H1 (cell line): Measurements from ENCODE around the gene TUBA1A. TPM values are rescaled to one million over a fixed set of nuclear protein-coding genes. Genes with fewer than 3 reads are reported as not detected.

Experiments
- CTCF ChIA-PET: fragments of 300-600 bp; sonication (Branson Sonifier 250); formaldehyde crosslinking; loops from one replicate; lab custom pipeline; 2021; ENCODE audit not compliant: partially characterized antibody; lab: Charles Lee
- POLR2A ChIA-PET: fragments of 300-600 bp; sonication (Branson Sonifier 250); formaldehyde crosslinking; loops from one replicate; lab custom pipeline; 2021; ENCODE audit warnings: inconsistent platforms; ENCODE audit not compliant: partially characterized antibody; lab: Charles Lee
- DNase-seq, 2 experiments: peaks; one replicate each; pipeline versions ENCODE4 v3.0.0 to v3.0.0-alpha.2; 2010 to 2022; ENCODE audit warnings: low spot score in 2 of 2, low read depth in 1 of 2, mixed read lengths in 1 of 2
- FAIRE-seq: peaks from 2 replicates; lab custom pipeline; 2011; peaks lifted over from hg19 to GRCh38; lab: Jason Lieb, UNC
- H2AFZ ChIP-seq: 2 replicates; pipeline ENCODE4 v1.8.1; 2012; ENCODE audit warnings: low read length, inconsistent platforms
- H2AK5ac ChIP-seq: 2 replicates; pipeline ENCODE4 v1.6.1; 2013; ENCODE audit warnings: low read depth, low read length
- H2BK120ac ChIP-seq: replicated peaks from 2 replicates; pipeline ENCODE3; 2013; ENCODE audit warnings: low read depth, low read length, inconsistent platforms
- H2BK12ac ChIP-seq: 2 replicates; pipeline ENCODE4 v1.6.1; 2013; ENCODE audit warnings: low read depth, low read length
- H2BK15ac ChIP-seq: 2 replicates; pipeline ENCODE4 v1.6.1; 2013; ENCODE audit warnings: low read length
- H2BK20ac ChIP-seq: 2 replicates; pipeline ENCODE4 v1.6.1; 2013; ENCODE audit warnings: low read length
- H2BK5ac ChIP-seq: 2 replicates; pipeline ENCODE4 v1.6.1; 2013; ENCODE audit warnings: low read depth, low read length
- H3K14ac ChIP-seq: 2 replicates; pipeline ENCODE4 v1.6.1; 2013; ENCODE audit warnings: inconsistent platforms; ENCODE audit not compliant: insufficient read length
- H3K18ac ChIP-seq: 2 replicates; pipeline ENCODE4 v1.6.1; 2013; ENCODE audit warnings: low read length; ENCODE audit errors: extremely low read depth
- H3K23ac ChIP-seq: 2 replicates; pipeline ENCODE4 v1.6.1; 2013; ENCODE audit warnings: inconsistent platforms; ENCODE audit not compliant: insufficient read length
- H3K23me2 ChIP-seq: 2 replicates; pipeline ENCODE4 v1.6.1; 2013; ENCODE audit warnings: low read depth, low read length
- H3K27ac ChIP-seq: 2 replicates; pipeline ENCODE4 v1.6.1; 2011; ENCODE audit warnings: low read depth, low read length, inconsistent platforms
- H3K27me3 ChIP-seq, 4 experiments: replicated peaks in 1 of 4; 1 replicate in 1 of 4; 2 replicates in 3 of 4; pipeline versions ENCODE4 v1.6.1 to v1.8.1; 2011 to 2013; ENCODE audit warnings: low read length in 3 of 4, mild to moderate bottlenecking in 3 of 4, inconsistent platforms in 2 of 4, mixed read lengths in 2 of 4, moderate library complexity in 1 of 4; ENCODE audit not compliant: control insufficient read depth in 3 of 4, insufficient read depth in 3 of 4; ENCODE audit errors: extremely low read depth in 1 of 4
- H3K36me3 ChIP-seq, 4 experiments: 2 replicates each; pipeline versions ENCODE4 v1.6.1 to v1.8.1; 2011 to 2013; ENCODE audit warnings: mild to moderate bottlenecking in 4 of 4, low read length in 3 of 4, moderate library complexity in 2 of 4, control low read depth in 1 of 4, inconsistent platforms in 1 of 4; ENCODE audit not compliant: insufficient read depth in 4 of 4, control insufficient read depth in 2 of 4
- H3K4ac ChIP-seq: replicated peaks from 2 replicates; pipeline ENCODE3; 2013; ENCODE audit warnings: low read length, low read depth, mixed read lengths, inconsistent platforms; ENCODE audit not compliant: insufficient read length
- H3K4me1 ChIP-seq, 4 experiments: replicated peaks in 1 of 4; 1 replicate in 1 of 4; 2 replicates in 3 of 4; pipeline versions ENCODE4 v1.6.1 to v1.8.1; 2011 to 2013; ENCODE audit warnings: low read length in 3 of 4, inconsistent platforms in 2 of 4, mixed read lengths in 1 of 4; ENCODE audit not compliant: insufficient read depth in 4 of 4, control insufficient read depth in 3 of 4
- H3K4me2 ChIP-seq, 2 experiments: 2 replicates each; pipeline versions ENCODE4 v1.6.1 to v1.8.1; 2011 to 2013; ENCODE audit warnings: low read depth in 2 of 2, low read length in 2 of 2, control low read depth in 1 of 2, inconsistent platforms in 1 of 2, mild to moderate bottlenecking in 1 of 2; ENCODE audit not compliant: insufficient read depth in 1 of 2
- H3K4me3 ChIP-seq, 4 experiments: fragments of 200-600, 300-600 bp in 1 of 4; sonication (generic), shearing (Covaris generic), sonication (Bioruptor Twin) in 1 of 4; 2 replicates each; pipeline versions ENCODE4 v1.5.1 to v1.8.1; 2011 to 2016; ENCODE audit warnings: low read length in 4 of 4, low read depth in 3 of 4, control low read depth in 2 of 4, inconsistent platforms in 2 of 4, mild to moderate bottlenecking in 2 of 4, mixed read lengths in 1 of 4, moderate library complexity in 1 of 4; ENCODE audit not compliant: insufficient read depth in 2 of 4; ENCODE audit errors: extremely low read depth in 1 of 4
- H3K56ac ChIP-seq: replicated peaks from 2 replicates; pipeline ENCODE3; 2013; ENCODE audit warnings: low read depth, mild to moderate bottlenecking, mixed read lengths, low read length, inconsistent platforms; ENCODE audit not compliant: insufficient read length
- H3K79me1 ChIP-seq: 2 replicates; pipeline ENCODE4 v1.6.1; 2013; ENCODE audit warnings: low read depth, low read length, control low read depth
- H3K79me2 ChIP-seq, 2 experiments: 2 replicates each; pipeline versions ENCODE4 v1.6.1 to v1.8.1; 2012 to 2013; ENCODE audit warnings: low read length in 2 of 2, mild to moderate bottlenecking in 2 of 2, inconsistent platforms in 1 of 2; ENCODE audit not compliant: insufficient read depth in 2 of 2, control insufficient read depth in 1 of 2
- H3K9ac ChIP-seq, 4 experiments: replicated peaks in 1 of 4; 1 replicate in 1 of 4; 2 replicates in 3 of 4; pipeline versions ENCODE4 v1.6.1 to v1.8.1; 2011 to 2013; ENCODE audit warnings: low read depth in 3 of 4, low read length in 3 of 4, control low read depth in 2 of 4, mild to moderate bottlenecking in 2 of 4, moderate library complexity in 2 of 4, inconsistent platforms in 1 of 4; ENCODE audit errors: extremely low read depth in 1 of 4
- H3K9me3 ChIP-seq, 2 experiments: 2 replicates each; pipeline versions ENCODE4 v1.6.1 to v1.8.1; 2012 to 2013; ENCODE audit warnings: mild to moderate bottlenecking in 2 of 2, moderate library complexity in 2 of 2, control low read depth in 1 of 2, inconsistent platforms in 1 of 2, low read depth in 1 of 2, low read length in 1 of 2, mixed read lengths in 1 of 2; ENCODE audit not compliant: insufficient read depth in 2 of 2
- H4K20me1 ChIP-seq, 2 experiments: replicated peaks in 1 of 2; 2 replicates each; pipeline versions ENCODE3 to v1.8.1; 2011 to 2013; ENCODE audit warnings: inconsistent platforms in 2 of 2, low read length in 2 of 2, mild to moderate bottlenecking in 1 of 2; ENCODE audit not compliant: insufficient read depth in 2 of 2, control insufficient read depth in 1 of 2
- H4K5ac ChIP-seq: 2 replicates; pipeline ENCODE4 v1.6.1; 2013; ENCODE audit warnings: low read length, low read depth, mixed read lengths, inconsistent platforms; ENCODE audit not compliant: insufficient read length
- H4K8ac ChIP-seq: 2 replicates; pipeline ENCODE4 v1.8.0; 2013; ENCODE audit warnings: mild to moderate bottlenecking, moderate library complexity, low read length, inconsistent platforms; ENCODE audit not compliant: insufficient read depth; ENCODE audit errors: extremely low read depth
- H4K91ac ChIP-seq: replicated peaks from 2 replicates; pipeline ENCODE3; 2013; ENCODE audit warnings: low read length, mixed read lengths, inconsistent platforms; ENCODE audit not compliant: insufficient read length
- CTCF ChIP-seq, 3 experiments: IDR thresholded peaks; 1 replicate in 2 of 3; 2 replicates in 1 of 3; pipeline versions ENCODE4 v1.5.1 to v1.6.1; 2011; ENCODE audit warnings: low read length in 3 of 3, mild to moderate bottlenecking in 3 of 3, inconsistent platforms in 2 of 3, low read depth in 1 of 3, moderate library complexity in 1 of 3; ENCODE audit not compliant: insufficient read depth in 1 of 3; ENCODE audit errors: control extremely low read depth in 1 of 3
- RAD21 ChIP-seq, 2 experiments: IDR thresholded peaks in 1 of 2; conservative IDR thresholded peaks in 1 of 2; 2 replicates each; pipeline ENCODE4 v1.6.1; 2011; ENCODE audit warnings: low read depth in 2 of 2, low read length in 2 of 2, improper control_type of control experiment in 1 of 2, inconsistent platforms in 1 of 2, mild to moderate bottlenecking in 1 of 2, moderate library complexity in 1 of 2
- ZNF274 ChIP-seq: IDR thresholded peaks from 2 replicates; pipeline ENCODE4 v1.7.0; 2012; ENCODE audit warnings: low read length, borderline replicate concordance; ENCODE audit errors: extremely low read depth
- WGBS, 2 experiments: shearing (Covaris generic) in 1 of 2; methylation state at CpG; one replicate each; pipeline versions ENCODE4 v1.1.6 to v1.1.7; 2013 to 2015; ENCODE audit warnings: low lambda C conversion rate in 2 of 2, mixed read lengths in 2 of 2, inconsistent platforms in 1 of 2, low coverage in 1 of 2, missing lambda C conversion rate in 1 of 2; ENCODE audit not compliant: insufficient replicate concordance in 2 of 2, insufficient coverage in 1 of 2, insufficient read length in 1 of 2; ENCODE audit errors: extremely low coverage in 1 of 2, missing lambda C conversion rate in 1 of 2; 5-methylcytosine and 5-hydroxymethylcytosine counted together
- polyA plus RNA-seq, 7 experiments: library from polyadenylated mRNA; depleted of rRNA in 3 of 7; stranded (reverse) in 5 of 7; unstranded in 2 of 7; fragments of >200 nt in 5 of 7; fragments of 200-250 nt in 2 of 7; gene quantifications; 1 replicate in 5 of 7; 2 replicates in 1 of 7; 4 replicates in 1 of 7; pipeline versions ENCODE4 v1.2.1 to v1.2.3, GENCODE V29; 2011 to 2013; ENCODE audit warnings: missing spikeins in 2 of 7, mixed read lengths in 2 of 7
- total RNA-seq: library from RNA; stranded (reverse); fragmentation: NEBNext Ultra II Directional; extraction: Animal tissue kit (Norgen Biotek cat#: 25700); gene quantifications from 2 replicates; pipeline ENCODE4 v1.2.1, GENCODE V29; 2021

The TUBA1A gene
- total and polyA plus RNA-seq, 2 of the 8 experiments (the other 6 are each of a cell fraction or from before 2014, with no cell fraction given) = 283 to 1,018 TPM

DNA sequence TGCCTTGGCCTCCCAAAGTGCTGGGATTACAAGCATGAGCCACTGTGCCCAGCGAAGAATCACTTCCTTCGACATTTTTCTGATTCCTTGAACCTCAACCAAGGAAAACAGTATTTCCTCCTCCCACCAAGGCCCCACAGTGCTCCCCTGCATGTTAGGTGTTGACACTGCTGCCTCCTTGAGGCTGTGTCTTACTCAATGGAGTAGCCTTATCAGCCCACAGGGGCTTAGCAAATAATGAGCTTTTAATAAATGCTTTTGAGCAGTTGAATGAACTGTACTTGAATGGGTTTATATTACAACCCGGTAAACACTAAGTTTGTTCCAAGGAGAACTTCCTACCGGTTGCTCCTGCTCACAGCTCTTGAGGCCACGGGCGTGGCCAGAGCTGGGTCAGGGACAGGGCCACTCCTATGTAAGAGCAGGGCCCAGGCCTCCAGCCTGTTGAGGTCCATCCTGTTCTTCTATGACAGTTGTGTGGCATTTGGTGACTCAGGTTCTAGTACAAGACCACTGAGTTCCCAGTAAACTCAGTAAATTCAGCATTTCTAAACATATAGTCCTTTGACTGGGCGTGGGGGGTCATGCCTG is 36.8 kb upstream of the TUBA1A start:
- Histone ChIP-seq H4K5ac (no peak overlapping the region), H3K4ac (no peak overlapping the region), H3K9me3 (no peaks in the 10 kb centered on the region), H3K36me3 (no peaks in the 10 kb centered on the region), H2BK12ac (no peak overlapping the region), H3K4me1 (no peaks in the 10 kb centered on the region), H3K18ac (no peak overlapping the region), H4K20me1 (no peaks in the 10 kb centered on the region), H4K91ac (no peak overlapping the region), H2BK120ac (no peak overlapping the region), H3K27ac (no peak overlapping the region), H2AK5ac (no peak overlapping the region), H2BK15ac (no peak overlapping the region), H3K14ac (no peak overlapping the region), H2BK20ac (no peak overlapping the region), H4K8ac (no peak overlapping the region), H3K79me1 (no peaks in the 10 kb centered on the region), H2BK5ac (no peak overlapping the region), H3K4me2 (no peak overlapping the region), H3K79me2 (no peaks in the 10 kb centered on the region), H3K9ac (no peak overlapping the region), H3K56ac (no peak overlapping the region), H3K23me2 (no peaks in the 10 kb centered on the region), H3K27me3 (no peaks in the 10 kb centered on the region), H3K23ac (no peak overlapping the region), H3K4me3 (no peak overlapping the region), H2AFZ (no peak overlapping the region)
- TF ChIP-seq CTCF (IDR thresholded peaks at IDR 0.05; ENCODE audit: control extremely low read depth in 1 of 3, insufficient read depth in 1 of 3, low read depth in 1 of 3, low read length in 3 of 3) (peak; percentile 19 to 41 (median 28); a peak in 2 of 4 replicates), RAD21 (IDR thresholded peaks at IDR 0.05 in 1 of 2, conservative IDR thresholded peaks at IDR 0.05 in 1 of 2; ENCODE audit: low read depth in 2 of 2, low read length in 2 of 2) (peak; percentile 46 to 58), ZNF274 (no peak)
- WGBS, 2 experiments = 89% methylated on average over 7 of the region's 7 CpGs; no CpG with 5 or more reads in 1 of the 2 experiments
- CTCF ChIA-PET = interaction anchor here (0.5 to 4.8 kb wide), 20 partner anchors 8 to 1539 kb away, joined by 3 to 34 read pairs (median 3); partner anchors contain the start of genes TUBA1A and TUBA1B
- no peak for DNase-seq
- no peak for FAIRE-seq
- POLR2A ChIA-PET = interaction anchor here (1.7 to 2.1 kb wide), 2 partner anchors 38 to 95 kb away, joined by 7 to 11 read pairs; partner anchors contain the start of genes TUBA1A and TUBA1B
